ENCODE measurements around the gene ALLC. TPM values are rescaled to one million over a fixed set of nuclear protein-coding genes. Genes with fewer than 3 reads are reported as not detected.

ALLC gene
- total and polyA plus RNA-seq, 10 of the 15 experiments (the other 5 are each of a cell fraction or from before 2014, with no cell fraction given): 0.05 TPM; not detected in 9

GRCh38 chr2:3659447-3660432, 1.7 kb downstream of the ALLC start:
- ChIA-PET SMC1A (ENCODE audit: uncharacterized antibody, unreplicated experiment) (no interaction called here), POLR2A (no interaction called here), CTCF (interaction anchor here (0.6 kb wide), 1 partner anchor 8 kb away, joined by 3 read pairs; no protein-coding TSS in a partner anchor), RAD21 (ENCODE audit: unreplicated experiment) (no interaction called here)
- FAIRE-seq (no peak), DNase-seq (ENCODE audit: low read depth, low spot score) (no peak), ATAC-seq (no peak)
- H3K4me2 ChIP-seq (ENCODE audit: control insufficient read depth, insufficient read depth): no peak overlapping the region
- H4K20me1 ChIP-seq (ENCODE audit: control insufficient read depth, insufficient read depth): no peaks in the 10 kb centered on the region
- peaks cover 3% of the 10 kb centered on the region; the same call in 2 of the 3 replicates for H3K9me3 ChIP-seq (replicated peaks; ENCODE audit: control insufficient read depth, insufficient read depth, low read length)
- no peak overlapping the region for H3K9ac ChIP-seq (ENCODE audit: control insufficient read depth, insufficient read depth, low read length)
- H3K27me3 ChIP-seq (replicated peaks in 1 of 2; ENCODE audit: control insufficient read depth in 2 of 2, insufficient read depth in 2 of 2, low read length in 1 of 2): no peaks in the 10 kb centered on the region
- in situ Hi-C loops (cut with MboI): no loop called here
- TF ChIP-seq BCL11A (IDR thresholded peaks at IDR 0.05; ENCODE audit: low read depth, low read length): no peak
- TF ChIP-seq CUX1 (IDR thresholded peaks at IDR 0.05; ENCODE audit: insufficient replicate concordance, low read depth, low read length): no peak
- TF ChIP-seq STAT1 (conservative IDR thresholded peaks at IDR 0.05): no peak
- no peak for TF ChIP-seq YY1 (IDR thresholded peaks at IDR 0.05; ENCODE audit: low read depth, low read length)
- no peak for TF ChIP-seq SMARCA5 (IDR thresholded peaks at IDR 0.05)
- H3K27ac ChIP-seq (ENCODE audit: control insufficient read depth, insufficient read depth): no peak overlapping the region
- BruUV-seq (replicated peaks): no TSS peak
- H3K4me1 ChIP-seq (ENCODE audit: control insufficient read depth, insufficient read depth, low read length): peaks cover 15% of the 10 kb centered on the region
- 31% methylated on average over 26 of the region's 26 CpGs for WGBS (ENCODE audit: insufficient coverage, insufficient replicate concordance, low lambda C conversion rate, missing lambda C conversion rate)
- peak overlapping the region; percentile 10; the same call in 1 of the 2 replicates for H2AFZ ChIP-seq (ENCODE audit: control insufficient read depth, low read depth, low read length)
- no peaks in the 10 kb centered on the region for H3K79me2 ChIP-seq (ENCODE audit: control insufficient read depth, insufficient read depth, low read length)
- H3K4me3 ChIP-seq: no peak overlapping the region
- intact Hi-C loops (cut with micrococcal nuclease; ENCODE audit: unreplicated experiment): loop anchor here (10.0 kb wide), 1 partner anchor 435 kb away; no protein-coding TSS in a partner anchor
- no peaks in the 10 kb centered on the region for H3K36me3 ChIP-seq (ENCODE audit: control insufficient read depth in 2 of 2, insufficient read depth in 2 of 2, low read length in 1 of 2)

Data from GM12878 (cell line).